HepG2 (cell line): ENCODE results near the gene KCNIP3. TPM values are rescaled to one million over a fixed set of nuclear protein-coding genes. Genes with fewer than 3 reads are reported as not detected.

Experiments used
- ATAC-seq: fragments of 200-7000 bp; cut with Tn5 transposase; 3 replicates; pipeline ENCODE4 v1.9.1; 2020; ENCODE audit warnings: mild to moderate bottlenecking, moderate library complexity
- BruUV-seq: library from RNA; stranded (reverse); fragments of 400-500 nt; replicated peaks from 2 replicates; lab custom pipeline; 2021; lab: Mats Ljungman, UMichigan
- CTCF ChIA-PET: fragments of 300-600 bp; formaldehyde crosslinking; extraction: SDS; loops from one replicate; lab custom pipeline; 2021; ENCODE audit warnings: low total read pairs, inconsistent platforms, low intra/inter-chr PET ratio; lab: Yijun Ruan, JAX
- POLR2A ChIA-PET: fragments of 350-600 bp; sonication (Branson Sonifier 250); formaldehyde crosslinking; loops from one replicate; lab custom pipeline; 2020; ENCODE audit warnings: antibody characterized with exemption, inconsistent platforms; lab: Yijun Ruan, JAX
- DNase-seq: peaks from one replicate; pipeline ENCODE4 v3.0.0-alpha.2; 2015; ENCODE audit warnings: low spot score
- FAIRE-seq: peaks from 3 replicates; lab custom pipeline; 2011; peaks lifted over from hg19 to GRCh38; lab: Jason Lieb, UNC
- H2AFZ ChIP-seq: one replicate; pipeline ENCODE4 v1.6.1; 2011; ENCODE audit warnings: low read length, inconsistent platforms
- H3K27ac ChIP-seq: fragments of 300-600 bp; 3 replicates; pipeline ENCODE4 v1.8.0; 2011; ENCODE audit warnings: mixed run types, mild to moderate bottlenecking, mixed read lengths, low read length, inconsistent platforms; ENCODE audit not compliant: insufficient read depth; ENCODE audit errors: extremely low read length
- H3K27me3 ChIP-seq, 2 experiments: fragments of 200-600 bp in 1 of 2; 2 replicates in 1 of 2; 3 replicates in 1 of 2; pipeline versions ENCODE4 v1.6.0 to v1.8.0; 2011; ENCODE audit warnings: low read length in 2 of 2, mild to moderate bottlenecking in 2 of 2, moderate library complexity in 2 of 2, inconsistent platforms in 1 of 2; ENCODE audit not compliant: insufficient read depth in 2 of 2, control insufficient read depth in 1 of 2
- H3K36me3 ChIP-seq, 2 experiments: fragments of 200-600 bp in 1 of 2; replicated peaks in 1 of 2; 2 replicates in 1 of 2; 3 replicates in 1 of 2; pipeline versions ENCODE4 v1.5.1 to v1.8.0; 2011; ENCODE audit warnings: low read length in 2 of 2, inconsistent platforms in 1 of 2; ENCODE audit not compliant: insufficient read depth in 2 of 2, control insufficient read depth in 1 of 2
- H3K4me1 ChIP-seq: 2 replicates; pipeline ENCODE4 v1.5.1; 2012; ENCODE audit warnings: low read length, inconsistent platforms; ENCODE audit not compliant: insufficient read depth
- H3K4me2 ChIP-seq: 2 replicates; pipeline ENCODE4 v1.6.0; 2011; ENCODE audit warnings: low read depth, low read length, inconsistent platforms
- H3K4me3 ChIP-seq, 3 experiments: fragments of 200-600 bp in 1 of 3; sonication (generic), shearing (Covaris generic) in 1 of 3; replicated peaks in 1 of 3; 2 replicates each; pipeline ENCODE4 v1.5.1; 2011 to 2016; ENCODE audit warnings: low read length in 3 of 3, inconsistent platforms in 2 of 3, low read depth in 2 of 3, mild to moderate bottlenecking in 2 of 3, control low read depth in 1 of 3, mixed read lengths in 1 of 3; ENCODE audit not compliant: insufficient read depth in 1 of 3
- H3K79me2 ChIP-seq: one replicate; pipeline ENCODE4 v1.6.1; 2011; ENCODE audit warnings: low read length, inconsistent platforms; ENCODE audit not compliant: insufficient read depth
- H3K9ac ChIP-seq: 2 replicates; pipeline ENCODE4 v1.6.0; 2011; ENCODE audit warnings: mild to moderate bottlenecking, low read depth, low read length, inconsistent platforms; ENCODE audit not compliant: insufficient read depth
- H3K9me3 ChIP-seq: 2 replicates; pipeline ENCODE4 v1.5.1; 2012; ENCODE audit warnings: mild to moderate bottlenecking, low read length
- H4K20me1 ChIP-seq: 2 replicates; pipeline ENCODE4 v1.6.0; 2011; ENCODE audit warnings: inconsistent platforms, mild to moderate bottlenecking, low read length, moderate library complexity; ENCODE audit not compliant: insufficient read depth
- ATM ChIP-seq: fragments of 450-650 bp; IDR thresholded peaks from 2 replicates; pipeline ENCODE4 v1.7.1; 2017; ENCODE audit warnings: mild to moderate bottlenecking, borderline replicate concordance
- FOSL2 ChIP-seq: sonication (generic); formaldehyde crosslinking; IDR thresholded peaks from 2 replicates; pipeline ENCODE4 v1.4.0; 2020; ENCODE audit warnings: missing genetic modification reagents
- HNRNPL ChIP-seq: fragments of 200-400 bp; formaldehyde crosslinking; IDR thresholded peaks from 2 replicates; pipeline ENCODE4 v1.6.1; 2017; ENCODE audit warnings: mild to moderate bottlenecking, low read depth, low read length
- PHF20 ChIP-seq: sonication (generic); formaldehyde crosslinking; IDR thresholded peaks from 2 replicates; pipeline ENCODE4 v1.5.0; 2020; ENCODE audit warnings: mild to moderate bottlenecking, missing genetic modification reagents
- RARG ChIP-seq: sonication (generic); formaldehyde crosslinking; IDR thresholded peaks from 2 replicates; pipeline ENCODE4 v1.4.0; 2020; ENCODE audit warnings: low read depth, mild to moderate bottlenecking, missing genetic modification reagents
- SATB2 ChIP-seq: sonication (generic); formaldehyde crosslinking; IDR thresholded peaks from 2 replicates; pipeline ENCODE4 v1.5.0; 2020; ENCODE audit warnings: missing genetic modification reagents
- ZBTB21 ChIP-seq: sonication (generic); formaldehyde crosslinking; IDR thresholded peaks from 2 replicates; pipeline ENCODE4 v1.4.0; 2020; ENCODE audit warnings: missing genetic modification reagents
- ZNF432 ChIP-seq: sonication (generic); formaldehyde crosslinking; IDR thresholded peaks from 2 replicates; pipeline ENCODE4 v1.5.0; 2020; ENCODE audit warnings: missing genetic modification reagents, mild to moderate bottlenecking, borderline replicate concordance
- WGBS: methylation state at CpG from one replicate; pipeline ENCODE4 v1.1.6; 2017; ENCODE audit warnings: low lambda C conversion rate; 5-methylcytosine and 5-hydroxymethylcytosine counted together
- in situ Hi-C: cut with HindIII; loops from 2 replicates; pipeline ENCODE4 v1.10.0; 2017; ENCODE audit warnings: low pct_unique_long_range_greater_than_20kb; ENCODE audit not compliant: extremely low pct_ligation_motif_present
- intact Hi-C: fragments of 100-400 bp; cut with micrococcal nuclease; formaldehyde crosslinking; loops from one replicate; pipeline ENCODE4 v1.10.0; 2022; ENCODE audit not compliant: unreplicated experiment
- polyA plus RNA-seq, 8 experiments: library from polyadenylated mRNA; depleted of rRNA in 3 of 8; stranded (reverse) in 7 of 8; unstranded in 1 of 8; fragments of >200 nt; fragmentation: Illumina TruSeq in 4 of 8; extraction: Trizol in 4 of 8; gene quantifications; 2 replicates each; pipeline versions ENCODE4 v1.2.1 to v1.2.3, GENCODE V29; 2011 to 2016; ENCODE audit warnings: low read depth in 4 of 8, missing spikeins in 1 of 8, mixed read lengths in 1 of 8; ENCODE audit not compliant: insufficient read depth in 1 of 8
- total RNA-seq, 5 experiments: library from RNA; depleted of rRNA; stranded (reverse); fragments of >200 nt; fragmentation: Illumina TruSeq; extraction: Trizol; gene quantifications; 2 replicates each; pipeline ENCODE4 v1.2.3, GENCODE V29; 2016; ENCODE audit warnings: low read depth in 1 of 5
- TF ChIP-seq, protein P1 (sequence below): sonication (generic); formaldehyde crosslinking; conservative IDR thresholded peaks from 2 replicates; pipeline ENCODE4 v1.8.0; 2022; ENCODE audit warnings: low read depth, missing genetic modification reagents
- TF ChIP-seq, protein P2 (sequence below): sonication (generic); formaldehyde crosslinking; IDR thresholded peaks from 2 replicates; pipeline ENCODE4 v1.4.0; 2020; ENCODE audit warnings: missing genetic modification reagents
- TF ChIP-seq, protein P3 (sequence below): IDR thresholded peaks from 2 replicates; pipeline ENCODE4 v1.6.1; 2012; ENCODE audit warnings: low read length, improper control_type of control experiment
- TF ChIP-seq, protein P4 (sequence below): sonication (generic); formaldehyde crosslinking; IDR thresholded peaks from 2 replicates; pipeline ENCODE4 v1.4.0; 2020; ENCODE audit warnings: missing genetic modification reagents; ENCODE audit errors: not compliant biosample characterization

KCNIP3 gene
- total and polyA plus RNA-seq, 2 of the 13 experiments (the other 11 are each of a cell fraction or from before 2014, with no cell fraction given): not detected

DNA sequence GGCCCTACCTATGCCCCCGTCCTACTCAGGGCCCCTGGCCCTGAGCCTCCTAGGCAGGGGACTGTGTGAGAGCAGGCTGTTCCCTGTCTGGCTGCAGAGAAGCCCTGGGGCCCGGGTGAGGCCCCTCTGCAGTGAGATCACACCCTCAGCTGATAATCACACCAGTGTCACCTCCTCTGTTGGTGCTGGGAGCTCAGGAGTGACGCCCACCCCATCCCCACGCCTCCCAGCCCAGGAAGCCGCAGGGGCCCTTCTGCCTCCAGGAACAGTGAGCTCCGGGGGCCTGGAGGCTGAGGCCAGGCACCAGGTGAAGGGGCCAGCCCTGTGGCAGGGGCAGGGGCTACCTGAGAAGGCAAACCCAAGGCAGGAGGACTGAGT, 20.0 kb downstream of the KCNIP3 start:
- 0% methylated on average over 2 of the region's 6 CpGs for WGBS
- no peaks in the 10 kb centered on the region for H3K4me1 ChIP-seq

DNA sequence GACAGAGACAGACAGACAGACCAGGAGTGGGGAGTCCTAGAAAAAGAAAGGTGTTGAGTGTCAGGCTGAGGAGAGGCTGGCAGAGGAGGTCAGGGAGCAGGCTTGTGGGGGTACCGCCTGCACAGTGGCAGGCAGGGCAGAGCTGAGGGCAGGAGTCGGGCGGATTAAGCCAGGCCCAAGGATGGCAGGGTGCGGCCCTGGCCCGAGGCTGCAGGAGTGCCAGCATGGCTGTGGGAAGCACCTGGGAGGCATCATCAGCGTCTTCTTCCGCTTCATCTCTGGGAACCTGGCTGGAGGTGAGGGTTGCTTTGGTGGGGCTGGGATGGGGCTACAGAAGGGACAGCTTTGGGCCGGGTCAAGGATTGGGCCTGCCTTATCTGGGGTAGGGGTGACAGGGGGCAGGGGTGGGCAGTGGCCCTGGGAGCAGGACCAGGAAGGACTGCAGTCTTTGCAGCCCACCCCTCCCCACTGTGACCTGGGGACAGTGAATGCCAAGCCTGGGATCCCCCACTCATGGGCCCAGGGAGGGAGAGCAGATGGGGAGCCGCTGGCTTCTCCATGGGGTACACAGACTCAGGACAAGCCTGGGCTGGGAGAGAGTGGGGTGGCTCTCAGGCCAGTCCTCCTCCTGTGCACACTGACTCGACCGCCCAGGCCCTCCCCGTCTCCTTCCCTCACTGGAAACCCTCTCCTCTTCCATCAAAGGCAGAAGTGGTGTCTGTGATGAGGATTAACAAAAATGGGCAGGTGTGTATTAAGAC, 20.7 kb downstream of the KCNIP3 start:
- FAIRE-seq: no peak
- POLR2A ChIA-PET: no interaction called here
- no peaks in the 10 kb centered on the region; the same call in 1 of the 2 replicates for H4K20me1 ChIP-seq
- TF ChIP-seq RARG (CRISPR knock-in tag) (no peak), PHF20 (CRISPR knock-in tag) (no peak), ZNF432 (CRISPR knock-in tag) (no peak), HNRNPL (no peak), ZBTB21 (CRISPR knock-in tag) (no peak), FOSL2 (CRISPR knock-in tag) (no peak)
- TF ChIP-seq, protein P1, sequence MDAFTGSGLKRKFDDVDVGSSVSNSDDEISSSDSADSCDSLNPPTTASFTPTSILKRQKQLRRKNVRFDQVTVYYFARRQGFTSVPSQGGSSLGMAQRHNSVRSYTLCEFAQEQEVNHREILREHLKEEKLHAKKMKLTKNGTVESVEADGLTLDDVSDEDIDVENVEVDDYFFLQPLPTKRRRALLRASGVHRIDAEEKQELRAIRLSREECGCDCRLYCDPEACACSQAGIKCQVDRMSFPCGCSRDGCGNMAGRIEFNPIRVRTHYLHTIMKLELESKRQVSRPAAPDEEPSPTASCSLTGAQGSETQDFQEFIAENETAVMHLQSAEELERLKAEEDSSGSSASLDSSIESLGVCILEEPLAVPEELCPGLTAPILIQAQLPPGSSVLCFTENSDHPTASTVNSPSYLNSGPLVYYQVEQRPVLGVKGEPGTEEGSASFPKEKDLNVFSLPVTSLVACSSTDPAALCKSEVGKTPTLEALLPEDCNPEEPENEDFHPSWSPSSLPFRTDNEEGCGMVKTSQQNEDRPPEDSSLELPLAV (CRISPR knock-in tag): no peak
- TF ChIP-seq, protein P2, sequence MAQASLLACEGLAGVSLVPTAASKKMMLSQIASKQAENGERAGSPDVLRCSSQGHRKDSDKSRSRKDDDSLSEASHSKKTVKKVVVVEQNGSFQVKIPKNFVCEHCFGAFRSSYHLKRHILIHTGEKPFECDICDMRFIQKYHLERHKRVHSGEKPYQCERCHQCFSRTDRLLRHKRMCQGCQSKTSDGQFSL (CRISPR knock-in tag): no peak
- TF ChIP-seq, protein P3, sequence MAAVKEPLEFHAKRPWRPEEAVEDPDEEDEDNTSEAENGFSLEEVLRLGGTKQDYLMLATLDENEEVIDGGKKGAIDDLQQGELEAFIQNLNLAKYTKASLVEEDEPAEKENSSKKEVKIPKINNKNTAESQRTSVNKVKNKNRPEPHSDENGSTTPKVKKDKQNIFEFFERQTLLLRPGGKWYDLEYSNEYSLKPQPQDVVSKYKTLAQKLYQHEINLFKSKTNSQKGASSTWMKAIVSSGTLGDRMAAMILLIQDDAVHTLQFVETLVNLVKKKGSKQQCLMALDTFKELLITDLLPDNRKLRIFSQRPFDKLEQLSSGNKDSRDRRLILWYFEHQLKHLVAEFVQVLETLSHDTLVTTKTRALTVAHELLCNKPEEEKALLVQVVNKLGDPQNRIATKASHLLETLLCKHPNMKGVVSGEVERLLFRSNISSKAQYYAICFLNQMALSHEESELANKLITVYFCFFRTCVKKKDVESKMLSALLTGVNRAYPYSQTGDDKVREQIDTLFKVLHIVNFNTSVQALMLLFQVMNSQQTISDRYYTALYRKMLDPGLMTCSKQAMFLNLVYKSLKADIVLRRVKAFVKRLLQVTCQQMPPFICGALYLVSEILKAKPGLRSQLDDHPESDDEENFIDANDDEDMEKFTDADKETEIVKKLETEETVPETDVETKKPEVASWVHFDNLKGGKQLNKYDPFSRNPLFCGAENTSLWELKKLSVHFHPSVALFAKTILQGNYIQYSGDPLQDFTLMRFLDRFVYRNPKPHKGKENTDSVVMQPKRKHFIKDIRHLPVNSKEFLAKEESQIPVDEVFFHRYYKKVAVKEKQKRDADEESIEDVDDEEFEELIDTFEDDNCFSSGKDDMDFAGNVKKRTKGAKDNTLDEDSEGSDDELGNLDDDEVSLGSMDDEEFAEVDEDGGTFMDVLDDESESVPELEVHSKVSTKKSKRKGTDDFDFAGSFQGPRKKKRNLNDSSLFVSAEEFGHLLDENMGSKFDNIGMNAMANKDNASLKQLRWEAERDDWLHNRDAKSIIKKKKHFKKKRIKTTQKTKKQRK: no peak
- TF ChIP-seq, protein P4, sequence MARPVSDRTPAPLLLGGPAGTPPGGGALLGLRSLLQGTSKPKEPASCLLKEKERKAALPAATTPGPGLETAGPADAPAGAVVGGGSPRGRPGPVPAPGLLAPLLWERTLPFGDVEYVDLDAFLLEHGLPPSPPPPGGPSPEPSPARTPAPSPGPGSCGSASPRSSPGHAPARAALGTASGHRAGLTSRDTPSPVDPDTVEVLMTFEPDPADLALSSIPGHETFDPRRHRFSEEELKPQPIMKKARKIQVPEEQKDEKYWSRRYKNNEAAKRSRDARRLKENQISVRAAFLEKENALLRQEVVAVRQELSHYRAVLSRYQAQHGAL: no peak

More for the DNA sequence above, 20.0 kb downstream of the KCNIP3 start:
- Histone ChIP-seq H3K9ac (no peak overlapping the region), H3K27ac (no peak overlapping the region), H3K4me3 (no peak overlapping the region), H2AFZ (no peak overlapping the region), H3K36me3 (no peaks in the 10 kb centered on the region), H3K27me3 (peaks cover 15 to 79% of the 10 kb centered on the region in 2 experiments), H4K20me1 (no peaks in the 10 kb centered on the region; the same call in 1 of the 2 replicates), H3K79me2 (no peaks in the 10 kb centered on the region), H3K9me3 (no peaks in the 10 kb centered on the region), H3K4me2 (no peak overlapping the region)
- intact Hi-C loops: no loop called here
- in situ Hi-C loops: loop anchor here (5.0 kb wide), 1 partner anchor 85 kb away; no protein-coding TSS in a partner anchor
- TF ChIP-seq SATB2 (CRISPR knock-in tag): no peak
- no peak for TF ChIP-seq ATM
- ATAC-seq (no peak), DNase-seq (no peak), FAIRE-seq (no peak)
- ChIA-PET CTCF (no interaction called here), POLR2A (no interaction called here)
- BruUV-seq: no TSS peak

More for the DNA sequence above, 20.7 kb downstream of the KCNIP3 start:
- CTCF ChIA-PET: no interaction called here
- no peak overlapping the region for H3K4me2 ChIP-seq
- no peaks in the 10 kb centered on the region for H3K36me3 ChIP-seq
- intact Hi-C loops: no loop called here
- DNase-seq (no peak), ATAC-seq (no peak)
- H3K27ac ChIP-seq: no peak overlapping the region
- H3K9ac ChIP-seq: no peak overlapping the region
- H3K9me3 ChIP-seq: no peaks in the 10 kb centered on the region
- H2AFZ ChIP-seq: no peak overlapping the region
- no TSS peak for BruUV-seq
- in situ Hi-C loops: loop anchor here (5.0 kb wide), 1 partner anchor 86 kb away; no protein-coding TSS in a partner anchor
- no peaks in the 10 kb centered on the region for H3K4me1 ChIP-seq
- H3K79me2 ChIP-seq: no peaks in the 10 kb centered on the region
- H3K27me3 ChIP-seq: peaks cover 13 to 77% of the 10 kb centered on the region in 2 experiments
- H3K4me3 ChIP-seq: no peak overlapping the region
- 6% methylated on average over 9 of the region's 12 CpGs for WGBS
